Fibroblast of the aortic adventitia (primary cell): ENCODE measurements around the gene VPS18. TPM values are rescaled to one million over a fixed set of nuclear protein-coding genes. Genes with fewer than 3 reads are reported as not detected.

Source experiments
- DNase-seq: peaks from one replicate; pipeline ENCODE4 v3.0.0-alpha.2; 2010; ENCODE audit warnings: low read depth
- H3K4me3 ChIP-seq: 2 replicates; pipeline ENCODE4 v1.5.1; 2011; ENCODE audit warnings: low read depth, mild to moderate bottlenecking, control low read depth, low read length, moderate library complexity
- CTCF ChIP-seq: IDR thresholded peaks from 2 replicates; pipeline ENCODE4 v1.5.1; 2011; ENCODE audit warnings: mild to moderate bottlenecking, low read length, control low read depth, inconsistent platforms; ENCODE audit not compliant: insufficient read depth
- total RNA-seq: library from RNA; depleted of rRNA; stranded (reverse); fragments of >200 nt; gene quantifications from 2 replicates; pipeline ENCODE4 v1.2.3, GENCODE V29; 2012; ENCODE audit warnings: low replicate concordance

The VPS18 gene
- total RNA-seq, 1 donor: 32.2 TPM

GRCh38 chr15:40930430-40931299 is 36.4 kb downstream of the VPS18 start:
- H3K4me3 ChIP-seq: peak overlapping the region; percentile 33
- TF ChIP-seq CTCF: peak; percentile 43
- peak; percentile 16 for DNase-seq

GRCh38 chr15:40931300-40932142 is 37.3 kb downstream of the VPS18 start:
- H3K4me3 ChIP-seq: no peak overlapping the region
- DNase-seq: no peak
- TF ChIP-seq CTCF: no peak

- TF ChIP-seq CTCF: no peak
- no peak overlapping the region for H3K4me3 ChIP-seq
- DNase-seq: no peak
These were observed 37.9 kb downstream of the VPS18 start for GRCh38 chr15:40932156-40932555.

GRCh38 chr15:40932649-40933516 is 38.6 kb downstream of the VPS18 start:
- TF ChIP-seq CTCF: no peak
- DNase-seq: no peak
- H3K4me3 ChIP-seq: no peak overlapping the region

- no peak for TF ChIP-seq CTCF
- H3K4me3 ChIP-seq: no peak overlapping the region
- DNase-seq: no peak
These were observed 39.3 kb downstream of the VPS18 start for GRCh38 chr15:40933517-40933902.

GRCh38 chr15:40934457-40934856 is 40.2 kb downstream of the VPS18 start:
- no peak overlapping the region for H3K4me3 ChIP-seq
- no peak for DNase-seq
- no peak for TF ChIP-seq CTCF
